ENCODE data around the gene PLCH1.
"Not testable (repeated sequence)": the region's sequence is repeated elsewhere in the genome, so short reads cannot be mapped to it uniquely, and the experiment has no call there.

The PLCH1 gene

DNA sequence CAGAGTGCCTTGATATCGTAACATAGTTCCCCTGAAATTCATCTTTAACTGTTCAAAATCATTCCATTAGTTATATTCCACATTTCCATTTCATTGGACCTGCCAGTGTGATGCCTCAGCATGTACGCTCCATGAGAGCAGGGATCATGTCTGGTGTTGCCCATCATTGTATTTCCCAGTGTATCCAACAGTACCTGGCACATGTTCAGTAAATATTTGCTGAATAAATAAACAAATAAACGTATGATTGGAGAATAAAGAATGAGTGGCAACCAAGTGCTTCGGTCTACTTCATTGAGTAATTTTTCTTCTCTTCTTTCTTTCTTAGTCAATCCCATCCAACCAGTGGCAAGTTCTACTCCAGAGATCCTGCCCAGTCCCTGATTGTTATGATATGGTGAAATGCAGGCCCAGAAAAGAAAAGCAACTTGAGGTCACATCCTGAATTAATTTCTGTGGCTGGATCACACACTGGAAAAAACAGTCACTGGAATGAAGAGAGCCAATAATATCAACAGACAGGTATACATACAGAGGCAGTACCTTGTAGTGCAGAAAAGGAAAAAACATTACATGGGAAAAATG, 101.2 kb downstream of the PLCH1 start:
- DNase-seq (ENCODE audit: low read depth, low spot score): no peak

- DNase-seq (ENCODE audit: low read depth, low spot score): no peak
These were observed 102.9 kb downstream of the PLCH1 start for GRCh38 chr3:155641956-155642355.

DNA sequence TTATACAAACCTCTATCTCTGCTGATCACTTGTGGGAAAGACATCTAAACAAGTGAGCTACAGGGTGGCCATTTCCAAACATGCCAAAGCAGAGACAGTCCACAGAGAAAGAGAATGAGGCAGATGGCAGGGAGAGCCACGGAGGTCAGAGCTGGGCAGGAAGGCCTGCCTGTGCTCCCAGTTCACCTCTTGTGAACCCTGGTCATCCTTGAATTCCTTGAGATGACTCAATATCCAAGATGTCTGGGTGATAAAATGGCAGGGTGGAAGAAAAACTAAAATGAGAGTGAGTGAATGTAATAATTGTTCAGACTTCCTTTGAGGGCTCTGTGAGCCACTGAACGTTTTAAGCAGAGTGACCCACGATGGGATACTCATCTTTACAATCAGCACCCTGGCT, 104.8 kb downstream of the PLCH1 start:
- no peak for DNase-seq (ENCODE audit: low read depth, low spot score)

DNA sequence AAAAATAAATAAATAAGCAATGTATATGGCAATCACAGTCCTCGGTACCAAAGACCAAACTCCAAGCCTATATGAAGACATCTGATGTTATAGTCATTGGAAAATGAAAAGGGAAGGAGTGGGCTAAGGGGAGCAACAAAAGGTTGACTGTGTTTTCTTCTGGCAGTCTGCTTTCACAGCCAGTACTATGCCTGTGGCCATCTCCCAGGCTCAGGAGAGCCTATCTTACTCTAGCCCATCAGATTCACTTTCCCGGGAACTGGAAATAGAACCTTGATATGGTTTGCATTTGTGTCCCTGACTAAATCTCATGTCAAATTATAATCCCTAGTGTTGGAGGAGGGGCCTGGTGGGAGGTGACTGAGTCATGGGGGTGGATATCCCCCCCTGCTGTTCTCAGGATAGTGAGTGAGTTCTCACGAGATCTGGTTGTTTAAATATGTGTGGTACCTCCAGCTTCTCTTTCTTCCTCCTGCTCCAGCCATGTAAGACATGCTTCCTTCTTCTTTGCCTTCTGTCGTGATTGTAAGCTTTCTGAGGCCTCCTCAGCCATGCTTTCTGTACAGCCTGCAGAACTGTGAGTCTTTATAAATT, 105.3 kb downstream of the PLCH1 start:
- DNase-seq (ENCODE audit: low read depth, low spot score): no peak

GRCh38 chr3:155638461-155638860, 106.4 kb downstream of the PLCH1 start:
- not testable (repeated sequence) for DNase-seq (ENCODE audit: low read depth, low spot score)

DNA sequence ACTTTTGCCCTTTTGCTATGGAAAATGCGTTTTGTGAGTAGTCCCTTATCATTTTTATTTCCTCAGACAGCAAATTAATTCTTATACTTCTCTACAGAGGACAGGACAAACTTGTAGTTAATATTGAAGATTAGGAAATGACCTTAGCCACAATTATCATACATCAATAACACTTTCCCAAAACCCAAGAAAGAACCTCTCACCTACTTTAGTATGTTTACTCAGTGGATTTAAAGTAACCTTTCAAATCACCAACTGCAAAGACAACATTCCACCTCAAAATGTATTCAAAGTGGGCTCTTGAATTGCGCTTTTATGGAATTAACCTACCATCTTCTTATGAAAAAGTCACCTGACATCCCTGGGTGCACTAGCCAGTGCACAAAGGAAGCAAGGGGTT, 107.3 kb downstream of the PLCH1 start:
- no peak for DNase-seq (ENCODE audit: low read depth, low spot score)

DNA sequence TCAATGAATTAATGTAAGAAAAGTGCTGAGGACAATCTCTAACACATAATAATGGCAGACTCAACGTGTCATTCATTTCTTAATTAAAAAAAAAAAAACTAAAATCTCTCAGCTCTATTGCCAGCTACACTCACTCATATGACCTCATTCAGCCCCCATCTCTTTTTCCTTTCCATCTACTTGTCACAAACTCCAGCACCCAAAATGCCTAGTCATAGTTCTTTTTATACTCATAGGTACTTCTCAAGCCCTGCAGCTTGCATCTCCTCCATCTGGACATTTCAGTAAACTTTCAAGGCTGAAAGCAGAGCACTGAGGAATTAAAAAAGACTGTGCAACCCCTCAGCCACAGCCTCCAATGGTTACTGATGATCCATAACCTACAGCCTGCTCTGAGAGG, 109.8 kb downstream of the PLCH1 start:
- no peak for DNase-seq (ENCODE audit: low read depth, low spot score)

GRCh38 chr3:155634121-155634719, 110.7 kb downstream of the PLCH1 start:
- no peak for DNase-seq (ENCODE audit: low read depth, low spot score)

DNA sequence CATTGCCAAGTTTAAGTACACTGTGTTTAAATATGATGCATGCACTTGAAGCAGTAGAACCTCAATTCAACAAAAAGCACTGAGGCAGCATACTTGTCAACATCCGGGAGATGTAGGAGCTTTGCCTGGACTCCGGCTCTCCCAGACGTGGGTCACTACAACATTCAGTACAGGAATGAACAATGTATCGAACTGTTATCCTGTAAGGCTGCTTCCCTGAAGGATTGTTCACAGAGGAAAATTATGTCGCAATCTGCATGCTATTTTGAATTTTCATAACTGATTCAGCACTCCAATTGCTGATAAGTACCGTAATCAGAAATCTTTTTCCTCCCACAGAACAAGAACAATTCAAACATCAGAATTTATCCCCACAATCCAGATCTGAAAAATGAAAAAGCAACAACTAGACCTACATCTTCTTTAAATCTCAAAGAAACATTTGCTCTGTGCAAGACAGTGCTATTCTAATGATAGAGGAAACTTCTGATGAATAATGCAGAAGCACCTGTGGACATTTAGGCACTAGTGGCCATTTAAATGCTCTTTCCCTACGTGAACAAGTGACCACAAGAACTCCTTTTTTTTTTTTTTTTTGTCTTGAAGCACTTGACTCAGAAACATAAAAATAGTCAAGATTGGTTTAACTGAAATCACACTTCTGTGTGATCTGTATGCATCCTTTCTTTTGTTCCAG, 113.4 kb downstream of the PLCH1 start:
- no peak for DNase-seq (ENCODE audit: low read depth, low spot score)

- DNase-seq (ENCODE audit: low read depth, low spot score): no peak
These were observed 115.3 kb downstream of the PLCH1 start for GRCh38 chr3:155629556-155629955.

- DNase-seq (ENCODE audit: low read depth, low spot score): no peak
These were observed 115.8 kb downstream of the PLCH1 start for GRCh38 chr3:155629056-155629455.

DNA sequence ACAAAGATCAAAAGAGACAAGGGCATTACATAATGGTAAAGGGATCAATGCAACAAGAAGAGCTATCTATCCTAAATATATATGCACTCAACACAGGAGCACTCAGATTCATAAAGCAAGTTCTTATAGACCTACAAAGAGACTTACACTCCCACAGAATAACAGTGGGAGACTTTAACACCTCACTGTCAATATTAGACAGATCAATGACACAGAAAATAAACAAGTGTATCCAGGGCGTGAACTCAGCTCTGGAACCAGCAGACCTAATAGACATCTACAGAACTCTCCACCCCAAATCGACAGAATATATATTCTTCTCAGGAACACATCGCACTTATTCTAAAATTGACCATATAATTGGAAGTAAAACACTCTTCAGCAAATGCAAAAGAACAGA, 122.2 kb downstream of the PLCH1 start:
- not testable (repeated sequence) for DNase-seq (ENCODE audit: low read depth, low spot score)

DNA sequence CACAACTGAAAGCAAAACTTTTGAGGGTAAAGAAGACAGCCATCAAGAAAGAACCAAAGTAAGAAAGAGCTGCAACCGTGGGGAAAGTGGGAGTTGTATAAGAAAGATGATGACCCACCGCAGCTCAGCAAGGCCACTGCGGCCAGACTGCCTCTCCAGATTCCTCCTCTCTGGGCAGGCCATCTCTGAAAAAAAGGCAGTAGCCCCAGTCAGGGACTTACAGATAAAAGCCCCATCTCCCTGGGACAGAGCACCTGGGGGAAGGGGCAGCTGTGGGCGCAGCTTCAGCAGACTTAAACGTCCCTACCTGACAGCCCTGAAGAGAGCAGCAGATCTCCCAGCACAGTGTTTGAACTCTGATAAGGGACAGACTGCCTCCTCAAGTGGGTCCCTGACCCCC, 124.3 kb downstream of the PLCH1 start:
- not testable (repeated sequence) for DNase-seq (ENCODE audit: low read depth, low spot score)

DNA sequence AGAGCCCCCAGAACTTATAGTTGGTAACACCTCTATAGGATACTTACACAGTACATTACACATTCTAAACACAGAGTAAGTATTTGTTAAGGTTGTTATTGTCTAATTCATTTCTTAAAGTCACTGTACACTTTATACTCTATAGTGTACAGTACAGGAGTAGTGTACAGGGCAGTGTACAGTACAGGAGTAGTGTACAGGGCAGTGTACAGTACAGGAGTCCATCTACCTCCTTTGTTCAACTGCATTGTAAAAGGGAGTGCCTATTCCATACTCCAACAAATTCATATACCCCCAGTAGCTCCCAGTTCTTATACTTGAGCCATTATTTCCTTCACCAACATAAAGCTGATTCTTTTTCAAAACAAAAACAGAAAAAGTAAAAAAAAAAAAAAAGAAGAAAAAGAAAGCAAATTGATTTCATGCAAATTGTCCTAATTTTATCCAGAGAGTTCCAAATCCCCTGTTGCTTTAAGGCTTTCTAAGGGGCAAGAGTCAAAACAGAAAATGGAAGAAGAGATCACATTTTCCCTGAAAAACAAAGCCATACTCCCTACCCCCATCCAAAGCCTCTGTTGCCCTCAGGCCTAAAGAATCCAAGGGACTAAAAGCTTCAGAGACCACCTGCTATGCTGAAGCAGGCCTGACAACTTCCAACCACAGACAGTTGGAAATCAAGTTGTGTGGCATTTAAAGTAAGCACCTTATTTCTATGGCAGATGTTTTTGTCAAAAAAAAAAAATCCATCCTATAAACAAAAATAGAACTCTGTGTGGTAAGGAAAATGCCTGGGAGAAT, 125.6 kb downstream of the PLCH1 start:
- DNase-seq (ENCODE audit: low read depth, low spot score): peak; percentile 91

DNA sequence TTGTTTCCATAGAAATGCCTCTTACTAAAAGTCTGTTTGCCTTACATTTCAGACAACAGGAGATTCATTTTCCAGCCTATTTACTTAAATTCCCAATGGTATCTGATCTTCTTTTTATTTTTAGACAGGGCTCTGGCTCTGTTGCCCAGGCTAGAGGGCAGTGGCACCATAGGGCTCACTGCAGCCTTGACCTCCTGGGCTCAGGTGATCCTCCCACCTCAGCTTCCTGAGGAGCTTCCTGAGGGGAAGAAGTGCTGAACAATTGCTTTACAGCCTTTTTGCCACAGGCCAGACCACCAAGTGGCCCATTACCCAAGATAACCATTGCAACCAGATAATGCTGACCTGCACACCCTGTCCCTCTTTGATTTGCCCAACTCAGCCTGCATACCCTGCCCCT, 126.3 kb downstream of the PLCH1 start:
- DNase-seq (ENCODE audit: low read depth, low spot score): no peak

GRCh38 chr3:155617346-155617925, 127.4 kb downstream of the PLCH1 start:
- no peak for DNase-seq (ENCODE audit: low read depth, low spot score)

GRCh38 chr3:155615141-155615540, 129.7 kb downstream of the PLCH1 start:
- not testable (repeated sequence) for DNase-seq (ENCODE audit: low read depth, low spot score)

GRCh38 chr3:155614410-155614809, 130.5 kb downstream of the PLCH1 start:
- not testable (repeated sequence) for DNase-seq (ENCODE audit: low read depth, low spot score)

DNA sequence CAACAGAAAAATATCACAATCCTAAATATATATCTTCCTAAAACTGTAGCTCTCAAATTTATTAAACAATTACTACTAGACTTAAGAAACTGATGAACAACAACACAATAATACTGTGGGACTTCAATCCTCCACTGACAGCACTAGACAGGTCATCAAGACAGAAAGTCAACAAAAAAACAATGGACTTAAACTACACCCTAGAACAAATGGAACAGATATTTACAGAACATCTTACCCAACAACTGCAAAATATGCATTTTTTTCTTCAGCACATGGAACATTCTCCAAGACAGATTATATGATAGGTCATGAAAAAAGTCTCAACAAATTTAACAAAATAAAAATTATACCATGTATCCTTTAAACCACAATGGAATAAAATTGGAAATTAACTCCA, 133.4 kb downstream of the PLCH1 start:
- DNase-seq (ENCODE audit: low read depth, low spot score): no peak

GRCh38 chr3:155609586-155609985, 135.3 kb downstream of the PLCH1 start:
- no peak for DNase-seq (ENCODE audit: low read depth, low spot score)

DNA sequence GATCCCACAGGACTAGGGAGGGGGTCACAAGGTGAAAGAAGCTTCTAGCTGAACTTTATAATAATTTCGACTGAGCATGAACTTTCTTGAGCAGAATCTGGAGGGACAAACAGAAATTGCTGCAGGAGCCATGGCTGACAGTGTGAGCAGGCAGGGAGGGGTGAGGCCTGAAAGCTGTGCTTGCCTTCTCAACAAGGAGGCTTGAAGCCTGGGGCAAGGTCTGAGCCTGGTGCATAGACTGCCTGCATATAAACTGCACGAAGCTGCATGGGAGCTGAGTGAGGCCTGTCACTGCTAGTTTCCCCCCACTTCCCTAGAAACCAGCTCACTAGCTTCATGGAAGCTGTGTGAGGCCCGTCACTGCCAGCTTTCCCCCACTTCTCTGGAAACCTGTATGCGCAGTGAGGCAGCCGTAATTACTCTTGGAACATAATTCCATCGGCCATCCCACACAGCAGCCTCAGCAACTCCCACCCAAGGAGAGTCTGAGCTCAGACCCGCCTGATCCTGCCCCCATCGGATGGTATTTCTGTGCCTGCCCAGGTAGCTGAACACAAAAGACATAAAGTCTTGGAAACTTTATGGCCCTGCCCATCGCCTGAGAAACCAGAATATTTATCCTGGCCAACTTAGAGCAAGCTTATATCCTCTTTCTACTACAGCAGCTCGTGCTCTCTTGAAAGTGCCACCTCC, 136.5 kb downstream of the PLCH1 start:
- no peak for DNase-seq (ENCODE audit: low read depth, low spot score)
